Stimulated activated CD8-positive, alpha-beta memory T cell treated with anti-CD3 and anti-CD28 coated beads, Interleukin-15, amount 100 ng/mL, for 24 hours (primary cell): ENCODE measurements around the gene PPM1N.
A peak's percentile ranks its signal among the peaks of the same experiment; 100 is the strongest.

Experiments used
- DNase-seq: peaks from one replicate; pipeline ENCODE4 v3.0.0-alpha.2; 2020; ENCODE audit warnings: low read depth

PPM1N gene

GRCh38 chr19:45492137-45492626, 6.1 kb upstream of the PPM1N start:
- DNase-seq: no peak

- DNase-seq: no peak
These were observed 5.4 kb upstream of the PPM1N start for GRCh38 chr19:45492627-45493470.

- no peak for DNase-seq
These were observed 3.9 kb upstream of the PPM1N start for GRCh38 chr19:45494261-45494916.

- DNase-seq: no peak
These were observed 3.1 kb upstream of the PPM1N start for GRCh38 chr19:45495178-45495577.

GRCh38 chr19:45496349-45496953, 1.8 kb upstream of the PPM1N start:
- DNase-seq: no peak

- DNase-seq: no peak
These were observed 452 bp upstream of the PPM1N start for GRCh38 chr19:45497791-45498190.

- DNase-seq: no peak
These were observed 1.2 kb downstream of the PPM1N start for GRCh38 chr19:45499196-45500180.

- no peak for DNase-seq
These were observed 2.9 kb downstream of the PPM1N start for GRCh38 chr19:45500918-45501729.

GRCh38 chr19:45501730-45502014, 3.4 kb downstream of the PPM1N start:
- DNase-seq: no peak

- no peak for DNase-seq
These were observed 3.9 kb downstream of the PPM1N start for GRCh38 chr19:45502111-45502510.

- DNase-seq: no peak
These were observed 5.7 kb downstream of the PPM1N start for GRCh38 chr19:45503909-45504308.

GRCh38 chr19:45505151-45505995, 7.1 kb downstream of the PPM1N start:
- no peak for DNase-seq

GRCh38 chr19:45505996-45506245, 7.7 kb downstream of the PPM1N start:
- DNase-seq: no peak

GRCh38 chr19:45506246-45506988, 8.2 kb downstream of the PPM1N start:
- DNase-seq: peak; percentile 99

- DNase-seq: peak; percentile 74
These were observed 9.0 kb downstream of the PPM1N start, which contains the start of gene VASP for GRCh38 chr19:45506989-45507871. TSS of gene VASP (plus strand) at chr19:45507479. CDS start at chr19:45507772, 293 bp downstream.

- no peak for DNase-seq
These were observed 9.7 kb downstream of the PPM1N start for GRCh38 chr19:45507872-45508416.

GRCh38 chr19:45508417-45508860, 10.2 kb downstream of the PPM1N start:
- no peak for DNase-seq
